ENCODE data around the gene ZDHHC4. TPM values are rescaled to one million over a fixed set of nuclear protein-coding genes. Genes with fewer than 3 reads are reported as not detected.
"Not testable (repeated sequence)": the region's sequence is repeated elsewhere in the genome, so short reads cannot be mapped to it uniquely, and the experiment has no call there.

The ZDHHC4 gene
- total RNA-seq, 4 donors from 2014 or later = 6.4 to 53.8 (median 26.1) TPM

DNA sequence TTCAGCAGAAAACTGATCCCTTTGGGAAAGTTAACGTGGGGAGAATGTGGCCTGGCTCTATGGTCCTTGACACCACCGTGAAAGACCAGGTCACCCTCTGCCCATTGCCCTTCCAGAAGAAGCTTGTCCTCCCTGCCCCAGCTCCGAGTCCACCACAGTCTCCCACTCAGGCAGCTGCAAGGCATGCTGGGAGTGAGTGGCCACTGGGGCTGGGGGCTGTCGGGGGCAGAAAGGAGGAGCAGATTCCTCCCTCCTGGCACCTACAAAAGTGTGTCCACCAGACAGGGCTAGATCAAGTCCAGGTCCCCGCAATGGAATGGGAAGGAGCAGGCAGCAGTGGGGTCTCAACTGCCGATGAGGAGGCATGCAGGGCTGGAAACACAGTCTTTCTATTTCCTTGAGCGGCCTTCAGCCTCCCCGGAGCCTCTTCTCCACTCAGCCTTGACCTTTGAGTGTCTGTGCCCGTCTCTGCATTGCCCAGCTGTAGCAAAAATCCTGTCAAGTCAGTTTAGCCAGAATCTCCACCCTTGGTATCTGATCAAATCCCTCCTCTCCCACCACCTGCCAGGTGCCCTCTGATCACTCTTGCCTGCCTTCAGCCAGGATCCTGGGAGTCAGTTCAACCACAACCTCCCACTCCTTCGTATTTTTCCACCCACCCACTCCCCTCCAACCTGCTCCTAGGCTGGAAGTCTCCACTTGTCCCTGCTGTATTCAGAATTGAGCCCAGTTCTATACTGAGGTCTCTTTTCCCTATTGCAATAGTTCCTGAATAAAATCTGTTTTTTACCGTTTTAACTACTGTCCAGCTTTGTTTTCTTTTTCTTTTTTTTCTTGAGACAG is 53.0 kb downstream of the ZDHHC4 start:
- Histone ChIP-seq H3K36me3 (no peaks in the 10 kb centered on the region), H3K9me3 (no peaks in the 10 kb centered on the region), H3K27ac (no peak overlapping the region), H3K4me1 (no peaks in the 10 kb centered on the region), H3K4me3 (no peak overlapping the region), H3K27me3 (no peaks in the 10 kb centered on the region)
- in situ Hi-C loops (cut with MboI; ENCODE audit: low pct_ligation_motif_present in 1 of 4, low pct_unique_long_range_greater_than_20kb in 1 of 4, low sequenced_read_pairs in 3 of 4) = no loop called here
- DNase-seq = no peak
- TF ChIP-seq POLR2AphosphoS5 (IDR thresholded peaks at IDR 0.05) (no peak), POLR2A (IDR thresholded peaks at IDR 0.05) (no peak), EP300 (IDR thresholded peaks at IDR 0.05; ENCODE audit: low read depth) (no peak)
- TF ChIP-seq, protein P1, sequence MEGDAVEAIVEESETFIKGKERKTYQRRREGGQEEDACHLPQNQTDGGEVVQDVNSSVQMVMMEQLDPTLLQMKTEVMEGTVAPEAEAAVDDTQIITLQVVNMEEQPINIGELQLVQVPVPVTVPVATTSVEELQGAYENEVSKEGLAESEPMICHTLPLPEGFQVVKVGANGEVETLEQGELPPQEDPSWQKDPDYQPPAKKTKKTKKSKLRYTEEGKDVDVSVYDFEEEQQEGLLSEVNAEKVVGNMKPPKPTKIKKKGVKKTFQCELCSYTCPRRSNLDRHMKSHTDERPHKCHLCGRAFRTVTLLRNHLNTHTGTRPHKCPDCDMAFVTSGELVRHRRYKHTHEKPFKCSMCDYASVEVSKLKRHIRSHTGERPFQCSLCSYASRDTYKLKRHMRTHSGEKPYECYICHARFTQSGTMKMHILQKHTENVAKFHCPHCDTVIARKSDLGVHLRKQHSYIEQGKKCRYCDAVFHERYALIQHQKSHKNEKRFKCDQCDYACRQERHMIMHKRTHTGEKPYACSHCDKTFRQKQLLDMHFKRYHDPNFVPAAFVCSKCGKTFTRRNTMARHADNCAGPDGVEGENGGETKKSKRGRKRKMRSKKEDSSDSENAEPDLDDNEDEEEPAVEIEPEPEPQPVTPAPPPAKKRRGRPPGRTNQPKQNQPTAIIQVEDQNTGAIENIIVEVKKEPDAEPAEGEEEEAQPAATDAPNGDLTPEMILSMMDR (IDR thresholded peaks at IDR 0.05) = no peak
- 37 to 55% methylated on average over 2 to 11 of the region's 11 CpGs for WGBS, 2 donors (ENCODE audit: low coverage in 1 of 2)
- intact Hi-C loops (cut with DNase I; ENCODE audit: low total_unique reads) = no loop called here

DNA sequence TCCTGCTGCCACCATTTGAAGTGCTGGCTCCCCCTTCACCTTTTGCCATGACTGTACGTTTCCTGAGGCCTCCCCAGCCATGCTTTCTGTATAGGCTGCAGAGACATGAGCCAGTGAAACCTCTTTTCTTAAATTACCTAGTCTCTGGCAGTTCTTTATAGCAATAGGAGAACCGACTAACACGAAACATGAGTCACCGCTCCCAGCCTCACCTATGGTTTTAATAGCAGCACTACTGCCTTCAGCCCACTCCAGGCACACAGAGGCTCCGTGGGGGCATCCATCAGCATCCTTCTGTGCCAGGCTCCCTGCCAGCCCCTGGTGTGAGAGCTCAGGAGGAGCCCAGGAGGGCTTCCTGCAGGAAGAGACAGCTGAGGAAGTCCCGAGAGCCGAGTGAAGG is 54.4 kb downstream of the ZDHHC4 start:
- in situ Hi-C loops (cut with MboI; ENCODE audit: low pct_ligation_motif_present in 1 of 4, low pct_unique_long_range_greater_than_20kb in 1 of 4, low sequenced_read_pairs in 3 of 4) = no loop called here
- intact Hi-C loops (cut with DNase I; ENCODE audit: low total_unique reads) = no loop called here
- no peaks in the 10 kb centered on the region for H3K27me3 ChIP-seq
- H3K9me3 ChIP-seq = no peaks in the 10 kb centered on the region
- 79 to 94% methylated on average over 3 to 7 of the region's 7 CpGs for WGBS, 2 donors (ENCODE audit: low coverage in 1 of 2)
- no peaks in the 10 kb centered on the region for H3K36me3 ChIP-seq
- H3K27ac ChIP-seq = no peak overlapping the region
- TF ChIP-seq EP300 (IDR thresholded peaks at IDR 0.05; ENCODE audit: low read depth) = no peak
- TF ChIP-seq POLR2AphosphoS5 (IDR thresholded peaks at IDR 0.05) = no peak
- TF ChIP-seq, protein P1 (IDR thresholded peaks at IDR 0.05) = no peak
- TF ChIP-seq POLR2A (IDR thresholded peaks at IDR 0.05) = no peak
- no peak overlapping the region for H3K4me3 ChIP-seq
- H3K4me1 ChIP-seq = peaks cover 0 to 6% (median 5%) of the 10 kb centered on the region in 4 donors
- DNase-seq = no peak

DNA sequence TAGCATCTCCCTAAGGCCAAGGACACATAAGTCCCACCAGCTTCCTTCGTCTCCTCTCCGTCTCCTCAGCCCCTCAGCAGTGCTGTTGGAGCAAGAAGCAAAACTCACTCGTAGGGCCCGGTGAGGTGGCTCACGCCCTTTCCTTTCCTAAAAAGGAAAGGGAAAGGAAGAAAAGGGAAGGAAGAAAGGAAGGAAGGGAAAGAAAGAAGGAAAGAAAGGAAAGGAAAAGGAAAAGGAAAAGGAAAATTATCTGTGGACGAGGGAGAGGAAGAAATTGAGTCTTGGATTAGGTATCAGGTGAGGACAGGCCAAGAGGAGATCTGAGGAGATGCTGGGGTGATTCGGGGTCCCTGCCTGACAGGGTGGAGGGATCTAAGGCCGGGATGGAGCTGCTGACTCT is 56.8 kb downstream of the ZDHHC4 start:
- H3K4me1 ChIP-seq = peaks cover 7 to 24% (median 15%) of the 10 kb centered on the region in 4 donors
- H3K27ac ChIP-seq = no peak overlapping the region
- DNase-seq = no peak
- intact Hi-C loops (cut with DNase I; ENCODE audit: low total_unique reads) (no loop called here), in situ Hi-C loops (cut with MboI; ENCODE audit: low pct_ligation_motif_present in 1 of 4, low pct_unique_long_range_greater_than_20kb in 1 of 4, low sequenced_read_pairs in 3 of 4) (no loop called here)
- H3K9me3 ChIP-seq = no peaks in the 10 kb centered on the region
- WGBS, 2 donors (ENCODE audit: low coverage in 1 of 2) = 74 to 88% methylated on average over 8 of the region's 8 CpGs
- no peak overlapping the region for H3K4me3 ChIP-seq
- H3K27me3 ChIP-seq = no peaks in the 10 kb centered on the region
- TF ChIP-seq POLR2A (IDR thresholded peaks at IDR 0.05) (no peak), POLR2AphosphoS5 (IDR thresholded peaks at IDR 0.05) (no peak), EP300 (IDR thresholded peaks at IDR 0.05; ENCODE audit: low read depth) (no peak)
- TF ChIP-seq, protein P1 (IDR thresholded peaks at IDR 0.05) = no peak
- no peaks in the 10 kb centered on the region for H3K36me3 ChIP-seq

DNA sequence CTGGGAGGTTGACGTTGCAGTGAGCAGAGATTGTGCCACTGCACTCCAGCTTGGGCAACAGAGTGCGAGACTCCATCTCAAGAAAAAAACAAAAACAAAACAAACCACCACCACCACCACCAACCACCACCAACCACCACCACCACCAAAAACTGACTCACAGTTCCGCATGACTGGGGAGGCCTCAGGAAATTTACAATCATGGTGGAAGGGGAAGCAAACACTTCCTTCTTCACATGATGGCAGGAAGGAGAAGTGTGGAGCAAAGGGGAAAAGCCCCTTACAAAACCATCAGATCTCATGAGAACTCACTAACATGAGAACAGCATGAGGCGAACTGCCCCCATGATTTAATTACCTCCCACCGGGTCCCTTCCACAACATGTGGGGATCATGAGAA is 57.7 kb downstream of the ZDHHC4 start:
- H3K27ac ChIP-seq; H3K27me3 ChIP-seq; H3K4me3 ChIP-seq; DNase-seq; H3K9me3 ChIP-seq; in situ Hi-C loops (cut with MboI; ENCODE audit: low pct_ligation_motif_present in 1 of 4, low pct_unique_long_range_greater_than_20kb in 1 of 4, low sequenced_read_pairs in 3 of 4); H3K36me3 ChIP-seq: not testable (repeated sequence)
- intact Hi-C loops (cut with DNase I; ENCODE audit: low total_unique reads) = loop anchor here (5.0 kb wide), 1 partner anchor 932 kb away; the partner anchor contains the start of gene MIOS
- 60 to 81% methylated on average over 1 to 5 of the region's 5 CpGs for WGBS, 2 donors (ENCODE audit: low coverage in 1 of 2)
- peaks cover 7 to 25% (median 16%) of the 10 kb centered on the region in 4 donors for H3K4me1 ChIP-seq

All from transverse colon (tissue), 4 donors.